Osteoblast (primary cell): ENCODE measurements around the gene SYTL4. TPM values are rescaled to one million over a fixed set of nuclear protein-coding genes. Genes with fewer than 3 reads are reported as not detected.
A peak's percentile ranks its signal among the peaks of the same experiment; 100 is the strongest.

Experiments
- DNase-seq: peaks from one replicate; pipeline ENCODE4 v3.0.0; 2011; ENCODE audit warnings: low spot score, mixed read lengths; ENCODE audit not compliant: insufficient read length; ENCODE audit errors: missing footprints
- H2AFZ ChIP-seq: 2 replicates; pipeline ENCODE4 v1.6.0; 2011; ENCODE audit warnings: mild to moderate bottlenecking, low read length
- H3K27ac ChIP-seq: 2 replicates; pipeline ENCODE4 v1.5.1; 2011; ENCODE audit warnings: mild to moderate bottlenecking, low read depth, low read length, moderate library complexity
- H3K27me3 ChIP-seq: 2 replicates; pipeline ENCODE4 v1.6.0; 2012; ENCODE audit warnings: mild to moderate bottlenecking, control low read depth, inconsistent platforms, low read length, moderate library complexity; ENCODE audit not compliant: insufficient read depth
- H3K36me3 ChIP-seq: 2 replicates; pipeline ENCODE4 v1.5.1; 2011; ENCODE audit warnings: mild to moderate bottlenecking, low read length, control low read depth, moderate library complexity; ENCODE audit not compliant: insufficient read depth
- H3K4me1 ChIP-seq: 2 replicates; pipeline ENCODE4 v1.5.1; 2011; ENCODE audit warnings: mild to moderate bottlenecking, low read length, control low read depth, moderate library complexity; ENCODE audit not compliant: insufficient read depth
- H3K4me2 ChIP-seq: 2 replicates; pipeline ENCODE4 v1.6.0; 2011; ENCODE audit warnings: mild to moderate bottlenecking, low read length; ENCODE audit not compliant: insufficient read depth
- H3K4me3 ChIP-seq: fragments of 200-600 bp; sonication (generic); 3 replicates; pipeline ENCODE4 v1.5.1; 2012; ENCODE audit warnings: mild to moderate bottlenecking, low read length, inconsistent platforms; ENCODE audit not compliant: insufficient read depth
- H3K79me2 ChIP-seq: 2 replicates; pipeline ENCODE4 v1.6.0; 2012; ENCODE audit warnings: mild to moderate bottlenecking, low read length, control low read depth, inconsistent platforms; ENCODE audit not compliant: insufficient read depth
- H3K9me3 ChIP-seq: 2 replicates; pipeline ENCODE4 v1.5.1; 2011; ENCODE audit warnings: low read depth, low read length, control low read depth
- H4K20me1 ChIP-seq: 2 replicates; pipeline ENCODE4 v1.6.0; 2012; ENCODE audit warnings: mild to moderate bottlenecking, low read length, control low read depth; ENCODE audit not compliant: insufficient read depth
- CTCF ChIP-seq: IDR thresholded peaks from 2 replicates; pipeline ENCODE4 v1.5.1; 2011; ENCODE audit warnings: mild to moderate bottlenecking, low read depth, low read length, moderate library complexity; ENCODE audit errors: extremely low read depth
- total RNA-seq: library from RNA; depleted of rRNA; stranded (reverse); fragments of >200 nt; gene quantifications from 2 replicates; pipeline ENCODE4 v1.2.3, GENCODE V29; 2012

The SYTL4 gene
- total RNA-seq, 1 donor, result 2.9 TPM

- H3K79me2 ChIP-seq, result no peaks in the 10 kb centered on the region
- no peaks in the 10 kb centered on the region for H4K20me1 ChIP-seq
- H3K27me3 ChIP-seq, result peaks cover 2% of the 10 kb centered on the region
- peaks cover 28% of the 10 kb centered on the region for H3K4me1 ChIP-seq
- peaks cover 10% of the 10 kb centered on the region for H3K36me3 ChIP-seq
- H3K27ac ChIP-seq, result peak overlapping the region; percentile 40
- H3K4me3 ChIP-seq, result no peak overlapping the region
- no peak for DNase-seq
- H2AFZ ChIP-seq, result no peak overlapping the region
- TF ChIP-seq CTCF, result no peak
- no peaks in the 10 kb centered on the region for H3K9me3 ChIP-seq
- H3K4me2 ChIP-seq, result no peak overlapping the region
Observed at GRCh38 chrX:100672966-100673365, 59.0 kb downstream of the SYTL4 start.

- TF ChIP-seq CTCF, result no peak
- Histone ChIP-seq H2AFZ (no peak overlapping the region), H3K4me3 (no peak overlapping the region), H3K9me3 (no peaks in the 10 kb centered on the region), H3K27ac (no peak overlapping the region), H3K4me2 (no peak overlapping the region), H3K79me2 (no peaks in the 10 kb centered on the region), H4K20me1 (no peaks in the 10 kb centered on the region), H3K4me1 (peaks cover 8% of the 10 kb centered on the region), H3K36me3 (peaks cover 29% of the 10 kb centered on the region), H3K27me3 (no peaks in the 10 kb centered on the region)
- DNase-seq, result no peak
Observed at GRCh38 chrX:100663642-100664041, 68.3 kb downstream of the SYTL4 start.

- no peak overlapping the region for H2AFZ ChIP-seq
- no peaks in the 10 kb centered on the region for H3K27me3 ChIP-seq
- H3K79me2 ChIP-seq, result no peaks in the 10 kb centered on the region
- no peaks in the 10 kb centered on the region for H3K9me3 ChIP-seq
- DNase-seq, result no peak
- H3K36me3 ChIP-seq, result peaks cover 27% of the 10 kb centered on the region
- H3K4me1 ChIP-seq, result peaks cover 8% of the 10 kb centered on the region
- TF ChIP-seq CTCF, result no peak
- no peak overlapping the region for H3K27ac ChIP-seq
- H4K20me1 ChIP-seq, result no peaks in the 10 kb centered on the region
- H3K4me2 ChIP-seq, result no peak overlapping the region
- H3K4me3 ChIP-seq, result no peak overlapping the region
Observed at GRCh38 chrX:100662796-100663195, 69.1 kb downstream of the SYTL4 start.

GRCh38 chrX:100662170-100662569 is 69.8 kb downstream of the SYTL4 start:
- no peak for TF ChIP-seq CTCF
- no peaks in the 10 kb centered on the region for H3K9me3 ChIP-seq
- no peak overlapping the region for H3K27ac ChIP-seq
- H3K4me2 ChIP-seq, result no peak overlapping the region
- no peak overlapping the region for H2AFZ ChIP-seq
- peaks cover 23% of the 10 kb centered on the region for H3K36me3 ChIP-seq
- DNase-seq, result no peak
- H4K20me1 ChIP-seq, result no peaks in the 10 kb centered on the region
- no peaks in the 10 kb centered on the region for H3K27me3 ChIP-seq
- no peak overlapping the region for H3K4me3 ChIP-seq
- no peaks in the 10 kb centered on the region for H3K79me2 ChIP-seq
- peaks cover 8% of the 10 kb centered on the region for H3K4me1 ChIP-seq
